NCI-H82 treated with DMSO at 0.1 percent for 48 hours (cell line): ENCODE measurements around the gene FOXJ1.

Experiments
- DNase-seq: peaks from one replicate; lab custom pipeline; 2025; ENCODE audit not compliant: unreplicated experiment; lab: John Stamatoyannopoulos, UW

Gene FOXJ1

GRCh38 chr17:76092526-76093413 lies 48.3 kb downstream of the FOXJ1 start:
- DNase-seq: no peak

GRCh38 chr17:76091526-76092286 lies 49.3 kb downstream of the FOXJ1 start:
- no peak for DNase-seq

GRCh38 chr17:76090517-76091129 lies 50.4 kb downstream of the FOXJ1 start:
- no peak for DNase-seq

- DNase-seq: no peak
These were observed 51.1 kb downstream of the FOXJ1 start for GRCh38 chr17:76089680-76090516.

- DNase-seq: no peak
These were observed 52.0 kb downstream of the FOXJ1 start for GRCh38 chr17:76088868-76089576.

- no peak for DNase-seq
These were observed 52.8 kb downstream of the FOXJ1 start for GRCh38 chr17:76088041-76088867.

- no peak for DNase-seq
These were observed 53.5 kb downstream of the FOXJ1 start for GRCh38 chr17:76087531-76087930.

- DNase-seq: no peak
These were observed 54.7 kb downstream of the FOXJ1 start for GRCh38 chr17:76086384-76086783.
